ENCODE data around the gene SEZ6.
A peak's percentile ranks its signal among the peaks of the same experiment; 100 is the strongest.

SEZ6 gene

DNA sequence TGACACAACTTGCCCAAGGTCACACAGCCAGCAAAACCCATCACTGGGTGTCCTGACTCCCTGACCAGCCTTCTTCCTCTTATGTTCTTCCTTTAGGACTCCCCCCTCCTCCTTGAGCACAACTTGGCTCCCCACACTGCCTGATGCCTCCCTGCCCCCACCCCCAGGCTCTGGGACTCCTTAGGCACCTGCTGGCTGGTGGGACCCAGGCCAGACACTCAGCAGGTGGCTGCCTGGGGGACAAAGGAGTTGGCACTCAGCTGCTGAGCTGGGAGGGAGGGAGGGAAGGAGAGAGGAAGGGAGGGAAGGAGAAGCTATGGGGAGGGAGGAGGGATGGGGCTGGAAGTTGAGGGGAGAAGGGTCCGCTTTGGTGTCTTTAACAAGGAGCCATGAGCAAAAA, 8.0 kb downstream of the SEZ6 start:
- DNase-seq = no peak

DNA sequence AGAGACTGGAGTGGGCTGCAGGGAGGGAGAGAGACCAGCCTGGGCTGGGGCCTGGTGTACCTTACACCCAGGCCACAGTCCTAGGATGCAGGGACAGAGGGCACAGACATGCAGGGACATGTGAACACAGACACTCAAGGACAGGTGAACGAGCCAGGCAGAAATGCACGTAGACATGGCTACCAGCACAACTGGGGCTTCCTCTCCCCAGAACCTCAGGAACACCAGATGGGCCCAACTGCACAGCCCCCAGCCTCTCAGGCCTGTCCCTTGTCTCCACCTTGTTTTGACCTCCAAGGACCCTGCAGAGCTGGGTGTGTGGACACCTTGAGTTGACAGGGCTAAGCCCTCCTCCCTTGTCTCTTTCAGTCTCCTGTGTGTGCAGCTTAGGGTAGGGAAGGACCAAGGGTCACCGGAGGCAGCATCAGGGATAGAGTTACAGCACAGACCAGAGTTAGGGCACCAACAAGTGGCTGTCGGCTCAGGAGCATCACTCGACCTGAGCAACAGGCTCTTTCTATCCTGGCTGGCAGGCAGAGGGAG, 9.2 kb downstream of the SEZ6 start:
- no peak for DNase-seq

DNA sequence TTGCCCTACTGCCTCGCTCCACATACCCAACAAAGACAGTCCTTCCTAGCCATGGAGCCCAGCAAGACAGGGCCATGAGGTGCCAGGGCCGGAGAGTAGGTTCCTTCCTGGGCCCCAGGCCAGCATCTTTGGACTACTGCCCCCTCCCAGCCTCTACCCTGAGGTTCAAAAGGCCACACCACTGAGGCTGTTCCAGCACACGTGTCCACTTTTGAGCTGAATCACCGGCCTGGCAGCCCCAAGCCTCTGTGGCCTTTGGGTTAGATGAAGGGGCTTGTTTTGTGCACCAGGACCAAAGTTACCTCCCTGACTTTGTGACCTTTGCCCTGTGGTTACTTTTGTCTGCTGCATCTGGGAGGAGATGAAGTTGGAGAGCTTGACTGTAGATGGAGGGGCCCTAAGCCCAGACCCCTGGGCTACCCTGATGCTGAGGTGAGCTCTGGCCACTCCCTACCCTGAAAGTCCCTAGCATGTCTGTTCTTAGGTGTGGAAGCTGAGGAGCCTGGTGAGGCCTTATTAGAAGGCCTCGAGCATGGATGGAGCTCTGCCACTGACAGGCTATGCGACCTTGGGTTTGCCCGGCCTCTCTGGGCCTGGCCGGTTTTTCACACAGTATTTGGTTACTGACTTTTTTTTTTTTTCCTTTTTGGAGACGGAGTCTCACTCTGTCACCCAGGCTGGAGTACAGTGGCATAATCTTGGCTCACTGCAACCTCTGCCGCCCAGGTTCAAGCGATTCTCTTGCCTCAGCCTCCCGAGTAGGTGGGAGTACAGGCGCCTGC, 12.0 kb downstream of the SEZ6 start:
- DNase-seq = no peak

DNA sequence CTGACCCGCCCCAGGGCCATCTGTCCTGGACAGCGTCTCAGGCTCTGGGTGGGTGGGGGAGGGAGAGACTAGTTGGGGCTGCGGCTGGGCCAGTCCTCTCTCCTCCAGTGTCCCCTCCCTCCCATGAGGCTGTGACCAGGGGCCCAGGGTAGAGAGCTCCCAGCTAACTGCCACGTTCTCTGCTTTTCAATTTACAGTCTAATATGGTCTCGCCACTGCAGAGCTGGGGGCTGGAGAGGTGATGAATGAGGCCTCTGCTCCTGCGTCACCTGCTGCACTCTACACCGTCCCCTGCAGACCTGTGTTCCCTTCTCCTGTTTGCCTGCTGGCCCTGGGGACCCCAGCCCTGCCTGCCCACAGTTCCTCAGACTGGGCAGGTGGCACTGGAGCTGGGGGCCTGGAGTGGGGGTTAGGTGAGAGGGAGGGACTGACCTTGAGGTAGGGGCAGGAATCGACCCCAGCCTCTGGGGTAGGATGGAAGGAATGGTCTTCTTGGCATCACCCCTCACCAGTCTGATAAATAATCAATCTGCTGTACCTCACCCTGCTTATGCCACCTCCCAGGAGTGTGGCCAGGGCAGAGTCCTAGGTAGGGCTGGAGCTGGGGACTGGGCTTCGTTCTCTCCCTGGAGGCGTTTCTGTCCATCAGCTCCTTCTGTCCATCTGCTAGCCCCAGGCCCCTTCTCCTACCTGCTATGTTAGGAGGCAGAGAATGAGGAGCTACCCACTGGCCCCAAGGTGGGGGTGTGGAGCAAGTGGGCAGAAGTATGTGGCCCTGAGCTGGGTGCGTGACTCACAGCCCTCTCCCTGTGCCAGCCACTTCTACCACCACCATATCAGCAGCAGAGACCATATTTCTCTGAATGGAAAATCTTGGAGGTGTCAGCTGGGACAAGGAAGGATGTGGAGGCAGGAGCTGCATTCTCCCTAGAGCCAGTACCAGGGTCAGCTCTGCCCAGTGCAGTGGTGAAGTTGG, 12.9 kb downstream of the SEZ6 start:
- no peak for DNase-seq

DNA sequence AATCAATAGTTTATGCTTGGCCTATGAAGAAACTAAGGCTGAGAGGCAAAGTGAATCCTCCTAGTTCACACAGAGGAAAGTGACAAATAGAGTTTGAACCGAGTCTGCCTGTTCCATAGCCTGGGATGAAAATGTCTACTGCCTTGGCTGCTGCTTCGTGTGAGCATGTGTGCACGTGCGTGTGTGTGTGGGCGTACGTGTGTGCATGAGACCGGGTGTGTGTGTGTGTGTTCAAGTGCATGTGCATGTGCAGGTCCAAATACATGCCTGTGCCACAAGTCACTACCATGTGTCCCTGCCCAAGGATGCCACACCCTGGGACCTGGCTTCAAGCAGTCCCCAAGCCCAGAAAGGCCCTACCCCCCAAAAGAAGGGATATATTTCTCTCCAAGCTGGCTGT, 13.6 kb downstream of the SEZ6 start:
- DNase-seq = no peak

DNA sequence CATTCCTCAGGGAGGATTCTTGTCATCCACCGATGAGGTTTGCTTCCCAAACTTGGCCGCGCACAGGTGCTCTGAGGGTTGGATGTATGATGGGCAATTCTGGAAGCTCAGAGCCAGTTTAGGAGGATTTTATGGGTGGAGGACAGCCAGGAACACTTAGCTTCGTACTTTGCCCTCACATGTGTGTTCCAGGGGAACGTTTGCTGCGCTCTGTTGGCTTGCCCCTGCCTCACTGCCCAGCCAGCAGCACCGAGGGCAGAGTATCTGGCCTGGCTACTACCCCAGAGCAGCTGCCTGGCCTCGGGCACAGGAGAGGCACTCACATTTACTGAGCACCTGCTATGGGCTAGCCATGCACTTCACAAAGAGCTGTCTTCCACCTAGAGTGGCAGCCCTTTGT, 14.1 kb downstream of the SEZ6 start:
- DNase-seq = no peak

DNA sequence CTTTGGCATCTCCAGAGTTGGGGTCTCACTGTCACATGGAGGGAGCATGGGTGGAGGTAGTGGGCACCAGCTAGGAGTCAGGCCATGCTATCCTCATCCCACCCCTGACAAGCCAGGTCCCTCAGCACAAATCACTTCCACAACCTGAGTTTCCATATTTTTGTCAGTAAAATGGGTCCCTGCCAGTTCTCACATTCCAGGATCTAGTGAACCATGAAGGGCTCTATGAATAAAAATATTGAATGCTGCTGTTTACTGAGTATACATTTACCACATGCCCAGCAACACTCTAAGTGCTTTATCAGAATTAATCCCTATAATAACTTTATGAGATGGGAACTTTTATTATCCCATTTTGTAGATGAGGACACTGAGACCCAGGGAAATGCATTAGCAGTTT, 16.8 kb downstream of the SEZ6 start:
- DNase-seq = no peak

DNA sequence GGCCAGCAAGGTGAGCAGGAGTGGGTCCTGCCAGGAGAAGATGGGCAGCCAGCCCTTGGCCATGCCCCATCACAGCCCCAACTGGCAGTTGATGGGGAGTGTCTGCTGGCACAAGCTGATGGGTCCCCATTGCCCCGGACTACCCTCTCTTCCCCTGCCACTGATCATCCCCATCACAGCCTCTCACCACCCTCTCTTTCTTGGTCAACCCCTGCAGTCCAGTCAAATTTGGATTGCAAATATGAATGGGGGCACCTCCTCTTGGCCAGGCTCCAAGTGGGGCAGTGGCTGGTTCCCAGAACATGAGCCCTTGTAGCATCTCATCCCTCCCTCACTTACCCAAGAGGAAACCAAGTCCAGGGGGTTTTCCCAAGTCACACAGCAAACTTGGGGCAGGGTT, 17.4 kb downstream of the SEZ6 start:
- DNase-seq = no peak

DNA sequence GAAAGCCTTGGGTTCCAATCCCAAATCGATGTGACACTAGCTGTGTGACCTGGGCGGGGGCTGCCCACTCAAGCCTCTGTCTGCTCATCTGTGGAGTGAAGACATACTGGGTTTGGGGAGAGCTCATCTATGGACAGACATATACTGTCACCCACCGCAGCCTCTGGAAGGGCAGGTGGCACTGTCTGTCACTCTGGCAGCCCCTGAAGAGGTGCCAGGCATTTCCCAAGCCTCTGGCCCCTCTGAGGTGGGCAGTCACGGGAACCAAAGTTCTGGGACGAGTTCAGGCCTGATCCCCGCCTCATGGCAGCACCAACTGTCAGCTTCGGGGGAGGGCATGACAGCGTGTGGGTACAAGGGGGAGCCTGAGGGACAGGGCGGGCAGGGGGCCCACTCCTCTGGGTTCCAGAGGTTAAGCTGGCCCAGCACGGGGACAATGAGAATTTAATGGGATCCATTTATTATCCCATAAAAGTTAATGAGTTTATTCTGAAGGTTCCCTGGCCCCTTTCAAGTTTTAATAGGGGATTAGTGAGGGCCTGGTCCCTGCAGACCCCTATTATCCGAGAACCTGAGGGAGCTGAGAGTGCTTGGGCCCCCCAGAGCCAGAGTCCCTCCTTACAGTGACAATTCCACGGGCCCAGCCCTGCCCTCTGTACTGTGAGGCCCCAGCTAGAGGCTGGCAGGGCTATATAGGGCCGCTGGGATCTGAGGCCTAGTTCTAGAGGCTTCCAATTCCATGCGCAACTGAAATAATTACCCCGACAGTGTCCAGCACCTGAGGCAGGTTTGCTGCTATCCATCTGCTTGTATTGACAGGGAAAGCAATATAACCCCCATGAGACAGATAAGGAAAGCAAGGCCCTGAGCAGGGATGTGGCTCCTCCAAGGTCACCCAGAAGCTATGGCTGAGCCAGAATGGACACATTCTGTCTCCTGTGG, 18.8 kb downstream of the SEZ6 start:
- no peak for DNase-seq

DNA sequence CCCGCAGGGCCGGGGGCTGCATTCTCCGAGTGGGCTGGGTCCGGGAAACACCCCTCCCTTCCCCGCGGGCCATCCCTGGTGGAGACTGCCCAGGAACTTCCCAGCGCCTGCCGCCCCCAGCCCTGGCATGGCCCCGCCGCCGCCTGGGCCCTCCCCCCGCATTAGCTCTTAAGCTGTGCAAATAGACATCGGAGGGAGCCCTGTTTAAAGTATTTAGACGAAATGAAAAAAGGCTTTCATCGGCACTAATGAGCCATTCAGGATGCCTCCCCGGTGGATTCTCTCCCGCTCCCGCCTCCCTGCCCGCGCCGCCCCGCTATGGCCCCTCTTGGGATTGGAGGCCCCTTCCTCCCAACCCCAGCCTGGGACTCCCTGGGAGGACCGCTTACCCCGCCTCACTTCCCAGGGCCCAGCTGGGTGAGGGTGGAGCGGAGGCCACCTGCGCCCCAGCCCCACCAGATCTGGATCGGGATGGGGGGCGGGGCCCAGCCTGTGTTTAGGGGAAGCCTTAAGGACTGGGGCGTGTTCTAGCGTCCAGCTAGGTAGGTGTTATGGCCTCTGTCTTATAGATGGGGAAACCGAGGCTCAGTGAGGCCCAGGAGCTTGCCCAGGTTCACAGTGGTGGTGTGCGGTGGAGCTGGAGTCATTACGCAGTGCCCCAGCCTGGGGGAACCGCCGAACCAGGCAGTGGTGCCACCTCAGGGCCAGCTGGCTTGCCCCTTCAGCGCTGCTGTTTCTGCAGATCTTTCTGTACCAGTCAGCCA, 19.7 kb downstream of the SEZ6 start:
- DNase-seq = no peak

DNA sequence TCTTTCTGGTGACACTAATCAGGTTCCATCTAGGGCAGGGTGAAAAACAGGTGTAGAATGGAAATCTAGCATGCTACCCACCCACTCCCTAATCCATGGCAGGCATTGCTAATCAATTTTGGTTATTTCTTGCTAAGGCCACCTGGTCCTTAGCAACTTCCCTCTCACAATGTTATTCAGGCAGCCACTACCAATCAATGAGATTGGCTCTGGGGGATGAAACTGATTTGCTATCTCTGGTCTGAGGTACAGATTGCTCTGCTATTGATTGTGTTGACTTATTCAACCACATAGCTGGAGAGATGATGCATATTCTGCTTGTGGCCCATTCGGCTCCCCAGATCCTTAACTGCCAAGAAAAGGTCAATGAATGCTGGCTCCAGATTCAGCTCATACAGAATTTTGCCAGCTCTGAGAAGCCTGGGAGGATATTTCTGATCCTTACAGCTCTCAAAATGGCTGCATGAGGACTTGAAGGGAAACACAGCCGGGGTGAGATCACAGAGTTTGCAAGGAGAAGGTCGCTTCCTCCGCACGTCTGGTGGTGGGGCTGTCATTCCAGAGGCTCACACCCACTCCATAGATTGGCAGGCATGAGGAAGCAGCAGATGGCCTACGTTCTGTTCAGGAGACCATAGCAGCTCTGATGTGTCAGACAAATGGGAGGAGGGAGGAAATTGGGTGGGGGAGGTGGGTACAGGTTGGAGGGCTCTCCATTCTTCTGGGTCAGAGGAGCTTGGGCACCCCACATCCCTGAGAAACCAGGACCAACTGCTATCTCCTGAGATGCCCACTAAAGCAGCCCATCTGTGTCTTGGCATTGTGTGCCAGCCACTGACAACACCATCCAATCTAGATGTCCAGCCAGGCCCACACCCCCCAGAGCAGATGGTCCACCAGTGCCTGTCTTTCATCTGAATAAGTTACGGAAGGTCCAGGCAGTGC, 22.3 kb downstream of the SEZ6 start:
- DNase-seq = no peak

DNA sequence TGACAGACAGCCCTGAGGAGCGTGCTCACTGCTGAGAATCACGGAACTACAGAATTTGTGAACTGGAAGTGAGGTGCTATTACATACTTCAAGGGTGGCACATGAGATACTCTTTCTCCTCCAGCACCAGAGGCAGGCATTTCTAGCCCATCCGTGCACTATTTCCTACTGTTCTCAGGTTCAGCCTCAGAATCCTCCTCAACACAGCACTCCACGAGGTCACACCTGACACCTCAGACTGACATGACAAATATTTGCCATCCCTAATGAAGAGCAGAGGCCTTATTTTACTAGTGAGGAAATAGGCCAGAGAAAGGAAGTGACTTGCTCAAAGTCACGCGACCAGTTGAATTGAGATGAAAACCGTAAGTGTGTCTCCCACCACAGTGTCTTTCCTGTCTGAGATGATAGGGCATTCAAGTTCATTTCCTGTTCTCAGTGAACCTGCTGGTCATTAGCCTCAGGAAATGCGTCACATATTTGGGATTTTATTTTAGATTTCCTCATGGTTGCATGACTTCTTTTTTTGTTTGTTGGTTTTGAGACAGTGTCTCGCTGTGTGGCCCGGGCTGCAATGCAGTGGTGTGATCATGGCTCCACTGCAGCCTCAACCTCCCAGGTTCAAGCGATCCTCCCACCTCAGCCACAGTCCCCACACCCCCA, 23.6 kb downstream of the SEZ6 start:
- DNase-seq = peak; percentile 38

DNA sequence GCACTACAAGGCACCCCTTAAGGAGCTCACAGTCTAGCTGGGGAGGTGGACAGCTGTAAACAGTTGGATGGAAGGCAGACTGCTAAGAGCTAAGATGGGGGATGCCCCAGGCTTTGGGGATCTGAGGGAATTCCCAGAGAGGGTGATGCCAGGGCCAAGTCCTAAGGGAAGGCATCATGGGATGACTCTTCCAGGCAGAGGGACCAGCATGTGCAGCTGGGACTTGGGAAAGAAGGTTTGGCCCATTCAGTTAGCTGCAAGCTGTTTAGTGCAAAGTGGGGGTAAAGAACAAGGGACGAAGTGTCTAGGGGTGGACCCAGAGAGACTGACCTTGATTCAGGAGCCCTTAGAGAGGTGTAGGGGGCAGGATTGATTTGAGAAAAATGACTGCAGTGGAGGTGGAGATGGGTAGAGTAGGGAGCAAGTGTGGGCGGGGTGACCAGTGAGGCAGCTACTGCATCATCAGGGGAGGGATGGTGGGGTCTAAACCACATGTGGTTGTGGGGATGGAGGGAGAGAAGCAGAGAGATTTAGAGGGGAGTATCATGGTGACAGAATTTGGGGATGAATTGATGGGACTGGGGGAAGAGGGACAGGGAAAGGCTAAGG, 27.4 kb downstream of the SEZ6 start:
- no peak for DNase-seq

DNA sequence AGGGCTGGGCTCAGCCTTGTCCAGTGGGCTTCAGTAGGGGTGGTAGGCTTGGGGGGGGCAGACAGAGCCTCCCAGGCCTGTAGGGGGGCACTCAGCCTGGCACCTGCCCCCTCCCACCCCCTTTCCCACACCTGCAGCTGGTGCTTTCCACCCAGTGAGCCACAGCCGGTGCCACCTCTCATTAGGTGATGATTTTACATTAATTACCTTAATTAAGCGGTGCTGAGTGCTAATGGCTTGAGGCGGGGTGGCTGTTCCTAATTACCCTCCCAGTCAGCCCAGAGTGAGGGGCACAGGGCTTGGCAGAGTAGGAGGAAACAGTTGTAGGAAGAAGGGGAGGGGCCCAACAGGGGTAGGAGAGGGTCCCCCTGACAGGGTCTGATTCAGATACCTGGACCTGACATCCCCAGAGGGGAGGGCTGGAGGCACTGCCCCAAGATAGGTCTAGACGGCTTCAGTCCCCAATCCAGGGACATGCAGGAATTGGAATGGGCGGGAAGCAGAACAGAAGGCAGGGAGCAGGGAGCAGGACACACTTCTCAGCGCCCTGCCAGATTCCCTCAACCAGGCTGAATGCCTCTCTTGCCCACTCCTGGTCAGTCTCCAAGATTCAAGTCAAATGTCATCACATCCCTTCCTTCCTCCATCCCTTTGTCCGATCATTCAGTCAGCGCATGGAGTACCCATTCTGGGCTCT, 28.0 kb downstream of the SEZ6 start:
- no peak for DNase-seq

DNA sequence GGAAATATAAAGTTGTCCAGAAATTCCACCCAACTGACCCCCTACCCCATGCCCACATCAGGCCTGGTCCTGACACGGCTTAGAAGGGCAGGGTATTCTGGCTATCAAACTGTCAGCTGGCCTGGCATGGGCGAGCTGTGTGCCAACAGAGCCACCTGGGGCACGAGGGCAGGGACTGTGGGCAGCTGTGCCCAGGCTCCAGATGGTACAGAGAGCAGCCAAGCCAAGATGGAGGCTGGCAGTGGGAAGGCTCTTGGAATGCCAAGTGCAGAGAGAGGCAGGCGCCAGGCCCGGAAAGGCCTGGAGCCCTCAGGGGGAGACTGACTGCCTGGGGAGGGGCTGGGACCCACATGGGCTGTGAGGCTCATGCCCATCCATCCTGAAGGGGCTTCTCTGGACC, 30.2 kb downstream of the SEZ6 start:
- DNase-seq = no peak

DNA sequence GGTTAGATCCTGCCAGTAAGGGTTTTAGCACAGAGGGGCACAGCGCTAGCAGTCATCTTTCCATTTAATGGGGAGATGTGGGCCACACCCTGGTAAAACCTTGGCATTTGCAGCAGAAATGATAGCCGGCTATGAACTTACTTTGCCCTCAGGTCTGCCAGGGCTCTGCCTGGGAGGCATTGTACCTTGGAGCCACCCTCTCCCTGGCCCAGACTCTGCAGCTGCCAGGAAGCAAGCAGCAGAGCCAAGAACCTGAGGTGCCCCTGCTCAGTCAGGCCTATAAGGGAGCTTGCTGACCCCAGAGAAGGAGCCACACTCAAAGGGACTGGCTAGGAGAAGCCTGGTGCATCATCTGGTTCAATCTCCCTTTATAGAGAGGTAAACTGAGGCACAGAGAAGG, 30.8 kb downstream of the SEZ6 start:
- DNase-seq = no peak

DNA sequence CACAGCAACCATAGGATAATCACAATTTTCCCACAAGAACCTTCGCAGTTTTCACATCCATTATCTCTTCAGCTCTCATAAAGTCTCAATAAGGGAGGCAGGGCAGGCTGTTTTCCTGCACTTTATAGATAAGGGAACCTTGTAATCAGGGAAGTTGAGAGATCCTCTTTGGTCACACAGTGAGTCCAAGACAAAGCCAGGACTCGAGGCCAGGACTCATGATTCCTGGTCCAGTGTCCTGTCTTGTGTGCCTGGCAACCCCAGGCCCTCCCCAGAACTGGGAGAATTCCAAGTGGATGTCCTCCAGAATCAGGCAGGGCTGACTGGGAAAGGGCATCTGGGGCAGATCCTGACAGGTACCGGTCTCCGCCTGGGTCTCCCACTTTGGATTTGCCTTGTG, 31.4 kb downstream of the SEZ6 start:
- DNase-seq = no peak

DNA sequence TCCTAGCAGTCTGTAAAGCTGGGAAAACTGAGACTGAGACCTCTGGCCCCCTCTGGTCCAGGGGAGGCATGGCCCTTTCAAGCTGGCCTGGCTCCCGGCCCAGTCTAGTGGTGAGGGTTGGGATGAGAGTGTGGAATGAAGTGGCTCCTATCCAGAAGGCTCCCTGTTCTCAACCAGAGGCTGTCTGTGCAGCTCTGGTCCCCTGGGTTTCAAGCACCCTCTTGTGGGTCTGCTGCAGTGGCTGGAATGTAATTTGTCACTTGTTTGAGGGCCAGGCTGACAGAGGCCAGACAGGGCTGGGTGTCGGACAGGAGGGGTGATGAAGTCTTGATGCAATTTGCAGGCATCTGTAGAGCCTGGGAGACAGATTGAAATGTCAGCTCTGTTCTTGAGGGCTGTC, 32.4 kb downstream of the SEZ6 start:
- no peak for DNase-seq

DNA sequence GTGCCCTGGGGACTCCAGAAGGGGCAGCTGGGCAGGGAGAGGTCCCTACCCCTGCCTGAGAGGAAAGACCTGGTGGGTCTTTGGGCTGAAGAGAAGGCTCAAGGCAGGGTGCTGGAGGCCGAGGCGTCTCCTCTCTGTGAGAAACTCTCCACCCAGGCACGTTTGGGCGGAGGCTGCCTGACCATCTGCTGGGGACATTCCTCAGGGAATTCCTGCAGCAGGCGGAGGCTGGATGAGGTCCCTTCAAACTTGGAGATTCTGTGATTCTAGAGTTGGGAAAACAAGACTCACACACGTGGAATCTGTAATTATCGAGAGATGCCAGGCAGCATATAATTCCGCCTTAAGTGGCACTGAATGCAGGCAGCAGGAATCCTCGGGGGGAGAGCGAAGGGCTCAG, 33.4 kb downstream of the SEZ6 start:
- DNase-seq = no peak

Data from activated naive CD4-positive, alpha-beta T cell treated with Interleukin-2 at 50 U/mL for 16 hours (primary cell).